ENCODE measurements around the gene GLUD1.
"Not testable (repeated sequence)": the region's sequence is repeated elsewhere in the genome, so short reads cannot be mapped to it uniquely, and the experiment has no call there.

Gene GLUD1

DNA sequence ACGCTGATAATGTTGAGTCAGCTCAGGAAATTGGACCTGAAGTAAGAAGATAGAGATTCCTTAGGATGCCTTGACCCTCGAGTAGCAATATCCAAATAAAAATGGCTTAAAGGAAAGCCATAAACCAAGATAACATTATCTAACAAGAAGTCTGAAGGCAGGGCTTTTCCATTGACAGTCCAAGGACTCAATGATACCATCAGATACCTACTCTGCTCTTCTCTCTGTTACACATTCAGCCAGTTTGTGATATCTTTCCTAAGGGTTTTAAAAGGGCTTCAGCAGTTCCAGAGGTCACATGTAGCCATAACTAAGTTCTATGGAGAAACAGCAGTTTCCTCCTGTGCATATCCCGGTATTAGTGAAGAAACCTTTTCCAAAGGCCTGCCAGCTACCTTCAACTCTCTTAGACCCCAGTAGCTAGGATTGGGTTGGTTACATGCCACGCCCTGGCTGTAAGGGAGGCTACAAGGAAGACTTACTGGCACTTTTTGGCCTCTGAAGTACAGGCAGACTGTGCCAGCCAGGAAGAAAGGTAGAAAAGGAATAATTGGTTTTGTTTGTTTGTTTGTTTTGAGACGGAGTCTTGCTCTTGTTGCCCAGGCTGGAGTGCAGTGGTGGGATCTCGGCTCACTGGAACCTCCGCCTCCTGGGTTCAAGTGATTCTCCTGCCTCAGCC is 10.9 kb upstream of the GLUD1 start:
- no peaks in the 10 kb centered on the region for H3K4me1 ChIP-seq (ENCODE audit: control insufficient read depth in 1 of 2, insufficient read depth in 1 of 2, low read depth in 1 of 2, low read length in 1 of 2)
- no peak for TF ChIP-seq CTCF (IDR thresholded peaks at IDR 0.05)
- no peak overlapping the region for H3K4me3 ChIP-seq (ENCODE audit: low read depth in 1 of 2, low read length in 1 of 2)
- no peak overlapping the region for H3K27ac ChIP-seq
- no peaks in the 10 kb centered on the region for H3K9me3 ChIP-seq
- H3K36me3 ChIP-seq = no peaks in the 10 kb centered on the region
- H3K27me3 ChIP-seq = no peaks in the 10 kb centered on the region

DNA sequence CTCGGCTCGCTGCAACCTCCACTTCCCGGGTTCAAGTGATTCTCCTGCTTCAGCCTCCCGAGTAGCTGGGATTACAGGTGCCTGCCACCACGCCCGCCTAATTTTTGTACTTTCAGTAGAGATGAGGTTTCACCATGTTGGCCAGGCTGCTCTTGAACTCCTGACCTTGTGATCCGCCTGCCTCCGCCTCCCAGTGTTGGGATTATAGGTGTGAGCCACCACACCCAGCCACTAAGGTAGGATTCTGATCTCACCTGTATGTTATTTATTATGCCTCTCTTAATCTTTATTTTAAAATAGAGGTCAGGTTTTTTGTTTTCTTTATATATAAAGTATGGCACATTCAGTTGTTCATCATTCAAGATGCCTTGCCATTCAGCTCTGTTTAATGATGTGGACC is 10.1 kb upstream of the GLUD1 start:
- H3K4me1 ChIP-seq (ENCODE audit: control insufficient read depth in 1 of 2, insufficient read depth in 1 of 2, low read depth in 1 of 2, low read length in 1 of 2); H3K36me3 ChIP-seq; H3K27ac ChIP-seq; H3K9me3 ChIP-seq; H3K4me3 ChIP-seq (ENCODE audit: low read depth in 1 of 2, low read length in 1 of 2); H3K27me3 ChIP-seq: not testable (repeated sequence)

DNA sequence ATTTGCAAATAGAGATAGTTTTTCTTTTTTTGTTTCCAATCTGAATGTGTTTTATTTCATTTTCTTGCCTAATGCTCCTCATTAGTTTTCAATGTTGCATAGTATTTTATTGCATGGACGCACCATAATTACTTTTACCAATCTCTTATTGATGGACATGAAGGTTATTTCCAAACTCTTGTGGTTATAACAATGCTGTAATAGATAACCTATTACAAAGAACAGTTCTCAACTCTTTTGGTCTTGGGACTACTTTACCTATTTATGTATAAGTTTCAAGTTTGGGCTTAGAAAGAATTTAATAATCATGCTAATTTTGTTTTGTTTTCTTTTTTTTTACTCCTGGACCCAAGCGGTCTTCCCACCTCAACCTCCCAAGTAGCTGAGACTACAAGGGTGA is 7.4 kb upstream of the GLUD1 start:
- Histone ChIP-seq H3K4me3 (ENCODE audit: low read depth in 1 of 2, low read length in 1 of 2) (no peak overlapping the region), H3K27me3 (no peaks in the 10 kb centered on the region), H3K9me3 (no peaks in the 10 kb centered on the region), H3K36me3 (no peaks in the 10 kb centered on the region), H3K27ac (no peak overlapping the region), H3K4me1 (ENCODE audit: control insufficient read depth in 1 of 2, insufficient read depth in 1 of 2, low read depth in 1 of 2, low read length in 1 of 2) (no peaks in the 10 kb centered on the region)
- no peak for TF ChIP-seq CTCF (IDR thresholded peaks at IDR 0.05)

DNA sequence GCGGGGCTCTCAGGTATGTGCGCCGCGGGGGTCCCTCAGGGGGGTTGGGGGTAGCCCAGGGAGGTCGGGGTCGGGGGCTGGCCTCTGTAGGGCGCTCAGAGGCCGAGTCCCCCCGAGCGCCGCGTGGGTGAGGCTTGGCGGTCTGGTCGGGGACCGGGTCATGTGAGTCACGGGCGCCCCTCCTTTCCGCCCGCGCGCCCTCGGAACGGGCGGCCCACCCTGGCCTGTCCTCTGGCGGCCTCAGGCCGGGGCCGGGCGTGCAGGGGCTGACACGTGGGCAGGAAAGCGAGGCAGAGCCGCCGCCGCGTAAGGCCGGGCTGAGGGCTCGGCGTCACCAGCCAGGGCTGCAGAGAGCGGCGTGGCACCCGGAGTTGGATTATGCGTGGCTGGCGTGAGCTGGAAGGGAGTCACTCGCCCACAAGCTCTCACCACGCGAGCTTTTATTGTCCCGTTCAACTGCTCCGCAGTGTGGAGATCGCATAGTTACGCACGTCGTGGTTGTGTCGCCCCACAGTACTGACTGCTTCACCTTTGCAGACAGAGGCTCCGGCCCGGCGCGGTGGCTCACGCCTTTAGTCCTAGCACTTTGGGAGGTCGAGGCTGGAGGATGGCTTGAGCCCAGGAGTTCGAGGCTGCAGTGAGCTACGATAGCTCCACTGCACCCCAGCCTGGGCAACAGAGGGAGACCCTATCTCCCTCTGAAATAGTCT is 748 bp upstream of the GLUD1 start:
- H3K27me3 ChIP-seq = no peaks in the 10 kb centered on the region
- H3K9me3 ChIP-seq = no peaks in the 10 kb centered on the region
- H3K36me3 ChIP-seq = no peaks in the 10 kb centered on the region
- peaks cover 24 to 29% of the 10 kb centered on the region in 2 experiments for H3K4me1 ChIP-seq (ENCODE audit: control insufficient read depth in 1 of 2, insufficient read depth in 1 of 2, low read depth in 1 of 2, low read length in 1 of 2)
- H3K4me3 ChIP-seq (ENCODE audit: low read depth in 1 of 2, low read length in 1 of 2) = peak overlapping the region; percentile 71 to 87
- no peak for TF ChIP-seq CTCF (IDR thresholded peaks at IDR 0.05)
- peak overlapping the region; percentile 92 for H3K27ac ChIP-seq

DNA sequence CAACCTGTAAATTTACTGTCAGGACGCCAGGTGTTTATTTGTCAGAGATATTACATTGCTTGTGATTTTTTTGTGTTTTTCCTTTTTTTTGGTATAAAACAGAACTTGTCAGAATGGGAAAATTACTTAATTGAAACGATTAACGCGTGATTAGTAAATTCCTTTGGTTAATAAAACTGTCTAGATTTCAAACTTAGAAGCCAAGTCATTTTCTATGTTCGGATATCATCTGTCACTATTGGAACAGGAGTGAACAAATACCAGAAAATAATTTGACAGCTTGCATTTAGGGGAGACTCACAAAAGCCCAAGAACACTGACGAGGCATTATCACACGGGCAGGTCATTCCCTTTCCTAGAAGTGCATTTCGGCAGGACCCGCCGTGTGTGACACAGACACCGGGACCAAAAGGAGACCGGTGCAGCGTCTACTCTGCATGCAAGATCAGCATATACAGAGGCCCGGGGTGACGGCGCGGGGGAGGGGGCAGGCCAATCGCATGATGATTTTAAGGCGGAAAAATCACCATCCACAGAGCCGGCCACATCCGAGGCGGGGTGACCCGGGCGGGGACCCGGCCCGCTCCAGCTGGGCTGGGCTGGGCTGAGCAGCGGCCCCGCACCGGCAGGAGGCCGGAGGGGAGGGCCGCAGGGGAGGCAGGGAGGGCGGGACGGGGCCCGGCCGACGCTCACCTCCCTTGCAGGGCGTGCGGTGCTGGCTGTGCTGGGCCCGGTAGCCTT is 841 bp downstream of the GLUD1 start:
- peak overlapping the region; percentile 81 to 87 for H3K4me3 ChIP-seq (ENCODE audit: low read depth in 1 of 2, low read length in 1 of 2)

More for the DNA sequence above, 841 bp downstream of the GLUD1 start:
- Histone ChIP-seq H3K9me3 (no peaks in the 10 kb centered on the region), H3K27me3 (no peaks in the 10 kb centered on the region), H3K36me3 (peaks cover 5% of the 10 kb centered on the region), H3K27ac (peak overlapping the region; percentile 92), H3K4me1 (ENCODE audit: control insufficient read depth in 1 of 2, insufficient read depth in 1 of 2, low read depth in 1 of 2, low read length in 1 of 2) (peaks cover 24 to 29% of the 10 kb centered on the region in 2 experiments)
- TF ChIP-seq CTCF (IDR thresholded peaks at IDR 0.05) = no peak

Data from neutrophil (primary cell).